Liver (tissue), 9 donors: Measurements from ENCODE around the gene CDC42SE2. TPM values are rescaled to one million over a fixed set of nuclear protein-coding genes. Genes with fewer than 3 reads are reported as not detected.
"Not testable (repeated sequence)": the region's sequence is repeated elsewhere in the genome, so short reads cannot be mapped to it uniquely, and the experiment has no call there.

Source experiments
- DNase-seq: peaks from one replicate; pipeline ENCODE4 v3.0.0-alpha.2; 2017; ENCODE audit warnings: low spot score
- H3K27ac ChIP-seq, 2 donors: one replicate each; pipeline ENCODE4 v1.7.0; 2013; ENCODE audit warnings: inconsistent platforms in 2 of 2, low read length in 2 of 2, control low read depth in 1 of 2, low read depth in 1 of 2, mild to moderate bottlenecking in 1 of 2
- H3K27me3 ChIP-seq, 4 donors: one replicate each; pipeline versions ENCODE4 v1.6.1 to v1.7.0; 2013; ENCODE audit warnings: low read length in 3 of 4, inconsistent platforms in 1 of 4, mild to moderate bottlenecking in 1 of 4, moderate library complexity in 1 of 4; ENCODE audit not compliant: control insufficient read depth in 4 of 4, insufficient read depth in 4 of 4
- H3K36me3 ChIP-seq, 4 donors: one replicate each; pipeline versions ENCODE4 v1.6.1 to v1.7.0; 2013; ENCODE audit warnings: low read length in 3 of 4, mild to moderate bottlenecking in 3 of 4, low read depth in 1 of 4, moderate library complexity in 1 of 4; ENCODE audit not compliant: control insufficient read depth in 4 of 4, insufficient read depth in 3 of 4
- H3K4me1 ChIP-seq, 4 donors: one replicate each; pipeline versions ENCODE4 v1.6.1 to v1.7.0; 2013; ENCODE audit warnings: low read length in 3 of 4, mild to moderate bottlenecking in 3 of 4, moderate library complexity in 1 of 4; ENCODE audit not compliant: control insufficient read depth in 4 of 4, insufficient read depth in 4 of 4
- H3K4me3 ChIP-seq, 3 donors: one replicate each; pipeline versions ENCODE4 v1.6.1 to v1.7.0; 2013; ENCODE audit warnings: low read length in 3 of 3, control low read depth in 1 of 3, low read depth in 1 of 3, mild to moderate bottlenecking in 1 of 3
- H3K9ac ChIP-seq, 2 donors: one replicate each; pipeline ENCODE4 v1.7.0; 2013; ENCODE audit warnings: low read length in 2 of 2, mild to moderate bottlenecking in 2 of 2, moderate library complexity in 2 of 2, control low read depth in 1 of 2, low read depth in 1 of 2
- H3K9me3 ChIP-seq, 4 donors: one replicate each; pipeline versions ENCODE4 v1.6.1 to v1.7.0; 2013; ENCODE audit warnings: low read length in 3 of 4; ENCODE audit not compliant: control insufficient read depth in 4 of 4
- CTCF ChIP-seq: fragments of 150-350 bp; IDR thresholded peaks from 2 replicates; pipeline ENCODE4 v1.5.1; 2017; ENCODE audit warnings: improper control_type of control experiment, low read depth, low read length; ENCODE audit not compliant: missing input control
- HNF4A ChIP-seq, 2 donors: conservative IDR thresholded peaks; 2 replicates each; pipeline ENCODE4 v1.6.1; 2016; ENCODE audit warnings: antibody characterized with exemption in 2 of 2, mild to moderate bottlenecking in 2 of 2
- REST ChIP-seq: IDR thresholded peaks from 2 replicates; pipeline ENCODE4 v1.6.1; 2016; ENCODE audit warnings: antibody characterized with exemption, mild to moderate bottlenecking
- RXRA ChIP-seq, 2 donors: IDR thresholded peaks; 2 replicates each; pipeline ENCODE4 v1.6.1; 2017 to 2018; ENCODE audit warnings: antibody characterized with exemption in 2 of 2, mild to moderate bottlenecking in 1 of 2
- SP1 ChIP-seq: IDR thresholded peaks from 2 replicates; pipeline ENCODE4 v1.6.1; 2018; ENCODE audit warnings: antibody characterized with exemption, mild to moderate bottlenecking
- TAF1 ChIP-seq: conservative IDR thresholded peaks from 2 replicates; pipeline ENCODE4 v1.6.1; 2016; ENCODE audit warnings: antibody characterized with exemption, mild to moderate bottlenecking
- YY1 ChIP-seq: IDR thresholded peaks from 2 replicates; pipeline ENCODE4 v1.6.1; 2016; ENCODE audit warnings: antibody characterized with exemption, mild to moderate bottlenecking
- ZBTB33 ChIP-seq: IDR thresholded peaks from 2 replicates; pipeline ENCODE4 v1.6.1; 2016; ENCODE audit warnings: antibody characterized with exemption
- WGBS: extraction: QIAGEN DNeasy Blood & Tissue Kit; methylation state at CpG from one replicate; pipeline ENCODE4 v1.1.7; 2013; 5-methylcytosine and 5-hydroxymethylcytosine counted together
- polyA plus RNA-seq, 2 donors: library from polyadenylated mRNA; stranded (reverse) in 1 of 2; unstranded in 1 of 2; fragments of 200-250 nt in 1 of 2; fragments of >200 nt in 1 of 2; fragmentation: Nextera tagmentation in 1 of 2; extraction: Ambion mirVana in 1 of 2; gene quantifications; one replicate each; pipeline versions ENCODE4 v1.2.1 to v1.2.3, GENCODE V29; 2013 to 2015
- total RNA-seq, 2 donors: library from RNA; depleted of rRNA; stranded (reverse); fragments of >200 nt; gene quantifications; one replicate each; pipeline ENCODE4 v1.2.3, GENCODE V29; 2014
- donor health status: healthy.
- donor health status: healthy.
- donor health status: healthy.
- donor health status: healthy.
- donor health status: healthy.

The CDC42SE2 gene
- total and polyA plus RNA-seq, 4 donors: 7.8 to 31.7 (median 17.0) TPM

- no peaks in the 10 kb centered on the region for H3K9me3 ChIP-seq
- peaks cover 0 to 4% (median 0%) of the 10 kb centered on the region in 4 donors for H3K4me1 ChIP-seq
- no peaks in the 10 kb centered on the region for H3K36me3 ChIP-seq
- WGBS: 88% methylated on average over 2 of the region's 2 CpGs
- H3K27ac ChIP-seq: no peak overlapping the region
- no peak overlapping the region for H3K9ac ChIP-seq
- no peaks in the 10 kb centered on the region for H3K27me3 ChIP-seq
- no peak overlapping the region for H3K4me3 ChIP-seq
- TF ChIP-seq ZBTB33 (no peak), CTCF (no peak), HNF4A (conservative IDR thresholded peaks at IDR 0.05) (no peak), REST (no peak), TAF1 (no peak), SP1 (no peak), YY1 (no peak)
- no peak for DNase-seq
Measured at GRCh38 chr5:131329286-131329560, 65.4 kb downstream of the CDC42SE2 start.

- Histone ChIP-seq H3K27me3 (no peaks in the 10 kb centered on the region), H3K36me3 (no peaks in the 10 kb centered on the region), H3K4me3 (no peak overlapping the region), H3K27ac (no peak overlapping the region), H3K9me3 (no peaks in the 10 kb centered on the region), H3K4me1 (peaks cover 0 to 4% (median 0%) of the 10 kb centered on the region in 4 donors), H3K9ac (no peak overlapping the region)
- no peak for TF ChIP-seq RXRA (IDR thresholded peaks at IDR 0.05)
- TF ChIP-seq YY1: no peak
- no peak for TF ChIP-seq TAF1
- no peak for TF ChIP-seq REST
- WGBS: 96% methylated on average over 5 of the region's 5 CpGs
- DNase-seq: no peak
Measured at GRCh38 chr5:131330031-131330430, 66.2 kb downstream of the CDC42SE2 start.

- not testable (repeated sequence) for H3K36me3 ChIP-seq, H3K4me3 ChIP-seq, H3K4me1 ChIP-seq, H3K27ac ChIP-seq, H3K9me3 ChIP-seq, DNase-seq, H3K27me3 ChIP-seq, H3K9ac ChIP-seq
- 97% methylated on average over 4 of the region's 4 CpGs for WGBS
Measured at GRCh38 chr5:131335756-131336155, 71.9 kb downstream of the CDC42SE2 start.

GRCh38 chr5:131336801-131337200 lies 72.9 kb downstream of the CDC42SE2 start:
- H3K4me3 ChIP-seq, DNase-seq, H3K9me3 ChIP-seq, H3K9ac ChIP-seq, H3K27me3 ChIP-seq, H3K4me1 ChIP-seq, H3K27ac ChIP-seq, H3K36me3 ChIP-seq: not testable (repeated sequence)
- 96% methylated on average over 12 of the region's 12 CpGs for WGBS
